ENCODE data around the gene NAB2. TPM values are rescaled to one million over a fixed set of nuclear protein-coding genes. Genes with fewer than 3 reads are reported as not detected.
"Not testable (repeated sequence)": the region's sequence is repeated elsewhere in the genome, so short reads cannot be mapped to it uniquely, and the experiment has no call there.

NAB2 gene
- total RNA-seq, 1 experiment from 2014 or later, result 20.8 TPM

DNA sequence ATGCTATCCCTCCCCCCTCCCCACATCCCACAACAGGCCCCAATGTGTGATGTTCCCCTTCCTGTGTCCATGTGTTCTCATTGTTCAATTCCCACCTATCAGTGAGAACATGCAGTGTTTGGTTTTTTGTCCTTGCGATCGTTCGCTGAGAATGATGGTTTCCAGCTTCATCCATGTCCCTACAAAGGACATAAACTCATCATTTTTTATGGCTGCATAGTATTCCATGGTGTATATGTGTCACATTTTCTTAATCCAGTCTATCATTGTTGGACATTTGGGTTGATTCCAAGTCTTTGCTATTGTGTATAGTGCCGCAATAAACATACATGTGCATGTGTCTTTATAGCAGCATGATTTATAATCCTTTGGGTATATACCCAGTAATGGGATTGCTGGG is 35.8 kb upstream of the NAB2 start:
- H3K4me3 ChIP-seq (ENCODE audit: insufficient read depth, low read depth, low read length); DNase-seq; H3K36me3 ChIP-seq (replicated peaks; ENCODE audit: control insufficient read depth, insufficient read depth, low read length): not testable (repeated sequence)

DNA sequence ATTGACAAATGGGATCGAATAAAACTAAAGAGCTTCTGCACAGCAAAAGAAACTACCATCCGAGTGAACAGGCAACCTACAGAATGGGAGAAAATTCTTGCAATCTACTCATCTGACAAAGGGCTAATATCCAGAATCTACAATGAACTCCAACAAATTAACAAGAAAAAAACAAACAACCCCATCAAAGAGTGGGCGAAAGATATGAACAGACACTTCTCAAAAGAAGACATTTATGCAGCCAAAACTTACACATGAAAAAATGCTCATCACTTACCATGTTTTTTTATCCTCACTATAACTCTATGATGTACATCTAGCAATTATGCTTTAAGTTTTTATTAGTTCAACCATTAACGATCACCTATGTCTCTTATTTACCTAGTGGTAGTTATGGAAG is 35.0 kb upstream of the NAB2 start:
- H3K4me3 ChIP-seq (ENCODE audit: insufficient read depth, low read depth, low read length); H3K27me3 ChIP-seq (ENCODE audit: control insufficient read depth, insufficient read depth, low read length); DNase-seq: not testable (repeated sequence)
- H3K36me3 ChIP-seq (replicated peaks; ENCODE audit: control insufficient read depth, insufficient read depth, low read length), result peaks cover 15% of the 10 kb centered on the region

More for the DNA sequence above, 35.8 kb upstream of the NAB2 start:
- not testable (repeated sequence) for H3K27me3 ChIP-seq (ENCODE audit: control insufficient read depth, insufficient read depth, low read length)

- Histone ChIP-seq H3K27me3 (ENCODE audit: control insufficient read depth, insufficient read depth, low read length) (no peaks in the 10 kb centered on the region), H3K4me3 (ENCODE audit: insufficient read depth, low read depth, low read length) (no peak overlapping the region), H3K36me3 (replicated peaks; ENCODE audit: control insufficient read depth, insufficient read depth, low read length) (peaks cover 29% of the 10 kb centered on the region)
- no peak for DNase-seq
Measured at GRCh38 chr12:57055824-57056223, 33.1 kb upstream of the NAB2 start.

DNA sequence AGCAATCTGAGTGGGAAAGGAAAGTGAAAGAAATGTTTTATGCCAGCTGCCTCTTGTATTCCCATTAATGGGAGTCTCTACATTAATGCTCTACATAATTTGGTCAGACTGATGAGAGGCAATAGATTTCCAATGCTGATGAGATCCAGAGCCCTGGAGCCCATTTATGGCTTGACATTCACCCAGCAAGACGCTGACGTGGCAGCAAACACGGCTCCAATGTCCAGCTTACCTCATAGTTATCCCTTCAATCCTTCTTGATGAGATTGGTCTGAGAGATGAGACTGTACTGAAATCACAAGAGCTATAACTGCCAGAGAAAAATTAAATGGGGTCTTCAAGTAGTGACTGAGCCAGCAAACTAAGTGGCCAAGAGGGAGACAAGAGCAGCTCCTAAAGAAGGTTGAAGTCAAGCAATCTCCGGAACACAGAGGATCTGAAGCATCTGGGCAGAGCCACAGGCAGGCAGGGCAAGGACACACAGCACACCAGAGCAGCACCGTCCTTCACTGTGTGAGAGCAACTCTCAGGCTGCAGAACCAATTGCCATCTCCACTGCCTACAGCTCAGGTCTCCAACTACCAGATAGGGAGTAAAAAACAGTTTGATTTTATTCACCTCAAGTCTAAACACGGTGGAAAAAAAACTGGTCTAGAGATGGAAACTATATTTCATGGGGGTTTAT is 31.7 kb upstream of the NAB2 start:
- DNase-seq, result no peak
- no peaks in the 10 kb centered on the region for H3K27me3 ChIP-seq (ENCODE audit: control insufficient read depth, insufficient read depth, low read length)

DNA sequence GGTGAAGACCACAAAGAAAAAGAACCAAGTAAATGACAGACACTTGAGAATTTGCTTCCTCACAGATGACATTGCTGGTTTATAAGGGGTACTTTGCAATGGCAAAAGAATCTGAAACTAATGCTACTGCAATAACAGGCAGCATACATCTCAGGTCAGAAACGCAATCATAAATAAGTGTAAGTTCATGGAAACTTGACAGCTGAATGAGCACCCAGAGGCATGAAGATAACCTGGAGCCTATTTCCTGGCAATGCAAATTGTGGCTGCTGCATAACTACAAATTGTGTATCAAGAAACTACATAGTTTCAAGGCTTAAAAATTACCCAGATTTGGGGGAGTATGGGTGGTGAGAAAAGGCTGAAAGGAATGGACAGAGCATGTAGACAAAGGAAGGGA is 30.5 kb upstream of the NAB2 start:
- no peaks in the 10 kb centered on the region for H3K27me3 ChIP-seq (ENCODE audit: control insufficient read depth, insufficient read depth, low read length)
- DNase-seq, result no peak
- no peak overlapping the region for H3K4me3 ChIP-seq (ENCODE audit: insufficient read depth, low read depth, low read length)
- H3K36me3 ChIP-seq (replicated peaks; ENCODE audit: control insufficient read depth, insufficient read depth, low read length), result peaks cover 34% of the 10 kb centered on the region

More for the DNA sequence above, 31.7 kb upstream of the NAB2 start:
- Histone ChIP-seq H3K36me3 (replicated peaks; ENCODE audit: control insufficient read depth, insufficient read depth, low read length) (peaks cover 31% of the 10 kb centered on the region), H3K4me3 (ENCODE audit: insufficient read depth, low read depth, low read length) (no peak overlapping the region)

DNA sequence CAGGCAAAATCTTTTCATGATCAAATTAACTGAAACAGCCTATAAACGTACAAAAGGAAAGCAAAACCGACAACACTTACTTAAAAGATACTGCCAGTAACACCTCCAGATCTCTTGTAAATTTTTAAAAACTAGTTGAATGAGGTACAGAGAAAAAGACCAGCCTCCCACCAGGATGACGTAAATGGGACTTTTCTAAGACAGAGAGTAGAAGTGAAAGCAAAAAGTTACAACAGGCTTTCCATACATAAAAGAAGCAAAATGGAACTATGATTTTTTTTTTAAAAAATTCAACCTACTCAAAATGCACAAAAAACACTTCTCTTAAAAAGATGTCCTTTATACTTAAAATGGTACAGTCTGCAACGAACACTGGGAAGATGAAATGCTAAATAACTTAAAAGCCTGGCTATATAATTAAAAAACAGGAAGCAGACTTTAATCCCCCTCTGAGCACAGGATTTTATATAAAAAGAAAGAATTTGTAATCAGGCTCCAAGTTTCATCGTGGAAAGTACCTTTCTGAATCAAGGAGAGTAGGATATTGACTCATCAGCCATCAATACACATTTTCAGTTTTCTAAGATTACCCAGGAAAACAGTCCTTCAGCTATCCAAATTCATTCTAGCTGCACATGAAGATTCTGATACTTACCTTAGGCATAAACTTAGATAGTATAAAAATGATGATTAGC is 24.8 kb upstream of the NAB2 start:
- DNase-seq, result no peak
- Histone ChIP-seq H3K27me3 (ENCODE audit: control insufficient read depth, insufficient read depth, low read length) (no peaks in the 10 kb centered on the region), H3K36me3 (replicated peaks; ENCODE audit: control insufficient read depth, insufficient read depth, low read length) (peaks cover 32% of the 10 kb centered on the region), H3K4me3 (ENCODE audit: insufficient read depth, low read depth, low read length) (no peak overlapping the region)

GRCh38 chr12:57066245-57066644 is 22.7 kb upstream of the NAB2 start:
- no peak overlapping the region for H3K4me3 ChIP-seq (ENCODE audit: insufficient read depth, low read depth, low read length)
- DNase-seq, result no peak
- H3K27me3 ChIP-seq (ENCODE audit: control insufficient read depth, insufficient read depth, low read length), result no peaks in the 10 kb centered on the region
- H3K36me3 ChIP-seq (replicated peaks; ENCODE audit: control insufficient read depth, insufficient read depth, low read length), result peaks cover 29% of the 10 kb centered on the region

- peaks cover 28% of the 10 kb centered on the region for H3K36me3 ChIP-seq (replicated peaks; ENCODE audit: control insufficient read depth, insufficient read depth, low read length)
- peak; percentile 69 for DNase-seq
- no peak overlapping the region for H3K4me3 ChIP-seq (ENCODE audit: insufficient read depth, low read depth, low read length)
- H3K27me3 ChIP-seq (ENCODE audit: control insufficient read depth, insufficient read depth, low read length), result no peaks in the 10 kb centered on the region
Measured at GRCh38 chr12:57069523-57069922, 19.4 kb upstream of the NAB2 start.

DNA sequence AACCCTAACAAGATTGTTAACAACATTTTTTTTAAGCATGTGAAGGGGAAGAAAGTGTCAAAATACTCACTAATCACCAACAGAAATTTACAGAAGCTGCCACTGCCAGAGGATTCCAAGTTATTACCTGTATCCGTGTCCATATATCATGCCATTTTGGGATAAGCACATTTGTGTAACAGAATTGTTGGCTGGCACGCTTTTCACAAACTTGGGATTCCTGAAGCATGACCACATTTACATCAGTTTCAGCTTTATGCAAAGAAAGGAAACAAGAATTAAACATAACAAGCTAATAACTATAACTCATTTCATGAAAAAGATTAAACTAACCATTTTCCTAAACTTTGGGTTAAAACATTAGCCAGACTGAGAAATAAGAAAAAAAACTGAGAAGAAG is 16.3 kb upstream of the NAB2 start:
- no peaks in the 10 kb centered on the region for H3K27me3 ChIP-seq (ENCODE audit: control insufficient read depth, insufficient read depth, low read length)
- no peak for DNase-seq
- no peak overlapping the region for H3K4me3 ChIP-seq (ENCODE audit: insufficient read depth, low read depth, low read length)
- H3K36me3 ChIP-seq (replicated peaks; ENCODE audit: control insufficient read depth, insufficient read depth, low read length), result peaks cover 24% of the 10 kb centered on the region

DNA sequence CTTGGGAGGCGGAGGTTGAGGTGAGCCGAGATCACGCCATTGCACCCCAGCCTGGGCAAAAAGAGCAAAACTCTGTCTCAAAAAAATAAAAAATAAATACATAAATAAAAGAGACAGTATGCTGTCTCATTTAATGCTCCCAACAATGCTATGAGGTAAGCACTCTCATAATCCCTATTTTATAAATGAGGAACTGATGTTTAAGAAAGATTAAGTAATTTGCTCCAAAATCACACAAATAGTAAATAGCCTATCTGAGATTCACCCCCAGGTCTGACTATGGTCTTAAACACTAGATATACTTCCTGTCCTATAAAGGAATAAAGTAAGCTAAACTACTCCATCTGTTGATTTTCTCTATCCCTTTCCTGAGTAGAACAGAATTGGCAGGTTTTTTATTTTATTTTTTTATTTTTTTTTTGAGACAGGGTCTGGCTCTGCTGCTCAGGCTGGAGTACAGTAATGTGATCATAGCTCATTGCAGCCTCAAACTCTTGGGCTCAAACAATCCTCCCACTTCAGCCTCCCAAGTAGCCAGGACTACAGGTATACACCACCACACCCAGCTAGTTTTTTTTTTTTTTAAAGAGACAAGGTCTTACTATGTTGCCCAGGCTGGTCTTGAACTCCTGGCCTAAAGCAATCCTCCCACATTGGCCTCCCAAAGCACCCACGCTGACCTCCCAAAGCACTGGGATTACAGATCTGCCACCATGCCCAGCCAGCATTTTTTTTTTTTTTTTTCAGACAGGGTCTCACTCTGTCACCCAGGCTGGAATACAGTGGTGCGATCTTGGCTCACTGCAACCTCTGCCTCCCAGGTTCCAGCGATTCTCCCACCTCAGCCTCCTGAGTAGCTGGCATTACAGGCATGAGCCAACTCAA is 15.1 kb upstream of the NAB2 start:
- H3K36me3 ChIP-seq (replicated peaks; ENCODE audit: control insufficient read depth, insufficient read depth, low read length), result peaks cover 19% of the 10 kb centered on the region
- H3K4me3 ChIP-seq (ENCODE audit: insufficient read depth, low read depth, low read length); H3K27me3 ChIP-seq (ENCODE audit: control insufficient read depth, insufficient read depth, low read length); DNase-seq: not testable (repeated sequence)

DNA sequence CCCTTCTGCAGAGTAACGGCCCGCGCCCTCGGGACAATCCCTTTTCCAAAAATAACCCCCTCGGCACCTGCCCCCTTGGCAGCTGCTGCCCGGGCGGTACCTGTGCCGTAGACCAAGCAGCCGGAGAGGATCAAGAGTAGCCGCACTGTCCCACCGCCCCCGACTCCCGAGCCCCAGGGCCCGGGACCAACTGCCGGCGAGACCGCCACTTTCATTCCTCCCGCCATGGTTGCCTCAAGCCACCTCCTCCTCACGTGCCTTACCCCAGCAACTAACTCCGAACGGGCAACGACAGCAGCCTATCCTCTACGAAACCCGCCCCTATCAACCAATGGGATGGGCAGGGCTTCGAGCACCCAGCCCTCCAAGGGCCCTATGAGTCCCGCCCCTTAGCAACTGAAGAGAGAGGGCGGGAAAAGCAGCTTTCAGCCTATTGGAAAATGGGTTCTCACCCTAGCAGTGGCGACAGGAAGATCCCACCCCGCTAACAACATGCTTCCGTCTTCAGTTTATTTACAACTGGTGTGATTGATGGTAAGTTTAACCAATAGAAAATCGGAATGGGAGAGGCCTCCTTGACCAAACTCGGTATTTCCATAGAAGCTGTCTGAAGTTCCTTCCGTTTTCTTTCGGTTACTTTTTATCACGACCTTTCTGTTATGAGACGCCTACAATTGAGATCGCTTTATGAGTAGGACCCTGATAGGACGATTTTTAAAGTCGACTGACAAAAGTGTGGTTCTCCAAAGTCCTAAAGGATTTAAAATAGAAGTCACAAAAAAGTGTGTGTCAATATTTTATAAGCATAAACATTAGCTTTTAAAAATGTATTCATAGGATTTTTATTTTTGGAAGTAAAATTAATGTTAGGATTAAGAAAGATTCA is 10.2 kb upstream of the NAB2 start, which contains the start of gene NEMP1:
Gene NEMP1 (minus strand): TSS at position 273 of the 886 bp plus-strand sequence. CDS start 46 bp downstream, at position 227.
- no peaks in the 10 kb centered on the region; the same call in 1 of the 2 replicates for H3K36me3 ChIP-seq (replicated peaks; ENCODE audit: control insufficient read depth, insufficient read depth, low read length)
- peak; percentile 97 for DNase-seq
- peak within 1 kb of the TSS; percentile 85 for H3K4me3 ChIP-seq (ENCODE audit: insufficient read depth, low read depth, low read length)
- H3K27me3 ChIP-seq (ENCODE audit: control insufficient read depth, insufficient read depth, low read length), result no peaks in the 10 kb centered on the region

DNA sequence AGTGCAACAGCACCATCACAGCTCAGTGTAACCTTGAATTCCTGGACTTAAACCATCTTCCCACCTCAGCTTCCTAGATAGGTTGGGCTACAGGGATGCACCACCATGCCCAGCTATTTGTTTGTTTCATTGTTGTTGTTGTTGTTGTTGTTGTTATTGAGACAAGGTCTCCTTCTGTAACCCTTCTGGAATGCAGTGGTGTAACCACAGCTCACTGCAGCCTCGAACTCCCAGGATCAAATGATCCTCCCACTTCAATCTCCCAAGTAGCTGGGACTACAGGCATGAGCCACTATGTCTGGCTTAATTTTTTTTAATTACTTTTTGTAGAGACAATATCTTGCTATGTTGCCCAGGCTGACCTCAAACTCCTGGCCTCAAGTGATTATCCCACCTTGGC is 9.1 kb upstream of the NAB2 start:
- no peak for DNase-seq
- Histone ChIP-seq H3K27me3 (ENCODE audit: control insufficient read depth, insufficient read depth, low read length) (no peaks in the 10 kb centered on the region), H3K36me3 (replicated peaks; ENCODE audit: control insufficient read depth, insufficient read depth, low read length) (no peaks in the 10 kb centered on the region; the same call in 1 of the 2 replicates), H3K4me3 (ENCODE audit: insufficient read depth, low read depth, low read length) (no peak overlapping the region)

GRCh38 chr12:57080855-57081254 is 8.1 kb upstream of the NAB2 start:
- DNase-seq, result no peak

More at GRCh38 chr12:57080855-57081254, 8.1 kb upstream of the NAB2 start:
- Histone ChIP-seq H3K27me3 (ENCODE audit: control insufficient read depth, insufficient read depth, low read length) (no peaks in the 10 kb centered on the region), H3K4me3 (ENCODE audit: insufficient read depth, low read depth, low read length) (no peak overlapping the region), H3K36me3 (replicated peaks; ENCODE audit: control insufficient read depth, insufficient read depth, low read length) (no peaks in the 10 kb centered on the region; the same call in 1 of the 2 replicates)
